Measurements from ENCODE around the gene FFAR1. TPM values are rescaled to one million over a fixed set of nuclear protein-coding genes. Genes with fewer than 3 reads are reported as not detected.

FFAR1 gene
- polyA plus RNA-seq, 1 donor (not counting 4 experiments of a cell fraction or from before 2014, with no cell fraction given): not detected

DNA sequence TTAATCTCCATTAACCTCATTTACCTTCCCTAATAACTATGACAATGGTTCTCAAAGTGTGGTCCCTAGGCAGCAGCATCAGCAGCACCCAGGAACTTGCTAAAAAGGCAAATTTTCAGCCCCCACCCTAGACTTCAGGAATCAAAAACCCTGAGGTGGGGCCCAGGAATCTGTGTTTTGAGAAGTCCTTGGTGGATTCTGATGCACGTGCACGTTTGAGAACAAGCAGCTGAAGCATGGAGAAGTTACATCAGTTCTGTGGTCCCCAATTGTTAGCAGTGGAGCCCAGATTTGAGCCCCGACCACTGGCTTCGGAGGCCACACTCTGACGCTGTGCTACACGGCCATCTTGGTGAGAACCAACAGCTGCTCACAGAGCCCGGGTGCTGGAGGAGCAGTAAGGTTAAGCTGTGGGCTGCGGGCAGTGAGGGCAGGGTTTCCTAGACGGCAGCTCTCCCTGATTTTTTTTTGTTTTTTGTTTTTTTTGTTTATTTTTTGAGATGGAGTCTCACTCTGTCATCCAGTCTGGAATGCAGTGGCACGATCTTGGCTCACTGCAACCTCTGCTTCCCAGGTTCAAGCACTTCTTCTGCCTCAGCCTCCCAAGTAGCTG lies 32.7 kb upstream of the FFAR1 start:
- dilution Hi-C loops (cut with MboI; ENCODE audit: extremely low pct_ligation_motif_present, low sequenced_read_pairs): no loop called here
- no peaks in the 10 kb centered on the region for H3K9me3 ChIP-seq (ENCODE audit: control insufficient read depth, low read depth, low read length)
- no peak overlapping the region for H3K9ac ChIP-seq (ENCODE audit: control insufficient read depth, extremely low read depth, insufficient read depth, low read length)
- H4K20me1 ChIP-seq (ENCODE audit: control insufficient read depth, extremely low read depth, insufficient read depth, low read length): no peaks in the 10 kb centered on the region
- peaks cover 19% of the 10 kb centered on the region for H3K4me1 ChIP-seq (ENCODE audit: control insufficient read depth, extremely low read depth, insufficient read depth, low read length)
- H3K4me3 ChIP-seq (ENCODE audit: control insufficient read depth in 2 of 3, extremely low read depth in 1 of 3, insufficient read depth in 2 of 3, low read depth in 1 of 3, low read length in 3 of 3): no peak overlapping the region
- H3K27ac ChIP-seq (ENCODE audit: control insufficient read depth, insufficient read depth, low read length): no peak overlapping the region
- DNase-seq (ENCODE audit: low read depth, low spot score) (no peak), FAIRE-seq (no peak)
- no peak overlapping the region for H3K4me2 ChIP-seq (ENCODE audit: control insufficient read depth, extremely low read depth, insufficient read depth, low read depth, low read length)
- H2AFZ ChIP-seq (ENCODE audit: control insufficient read depth, low read length): no peak overlapping the region
- no peaks in the 10 kb centered on the region for H3K36me3 ChIP-seq (ENCODE audit: control insufficient read depth in 2 of 2, extremely low read depth in 1 of 2, insufficient read depth in 2 of 2, low read length in 2 of 2)
- H3K79me2 ChIP-seq (ENCODE audit: control insufficient read depth, insufficient read depth, low read length): no peaks in the 10 kb centered on the region
- no peaks in the 10 kb centered on the region for H3K9me1 ChIP-seq (ENCODE audit: control insufficient read depth, extremely low read depth, insufficient read depth, low read length)
- TF ChIP-seq CTCF (optimal IDR thresholded peaks at IDR 0.05 in 1 of 3, IDR thresholded peaks at IDR 0.05 in 1 of 3, conservative IDR thresholded peaks at IDR 0.05 in 1 of 3; ENCODE audit: extremely low read depth in 1 of 3, insufficient read depth in 2 of 3, low read length in 3 of 3) (no peak), EZH2 (IDR thresholded peaks at IDR 0.05; ENCODE audit: low read length) (no peak)
- peaks cover 3% of the 10 kb centered on the region for H3K27me3 ChIP-seq (ENCODE audit: control insufficient read depth, extremely low read depth, insufficient read depth, low read length)

- Histone ChIP-seq H3K36me3 (ENCODE audit: control insufficient read depth in 2 of 2, extremely low read depth in 1 of 2, insufficient read depth in 2 of 2, low read length in 2 of 2) (no peaks in the 10 kb centered on the region), H3K4me1 (ENCODE audit: control insufficient read depth, extremely low read depth, insufficient read depth, low read length) (peaks cover 19% of the 10 kb centered on the region), H3K9me3 (ENCODE audit: control insufficient read depth, low read depth, low read length) (no peaks in the 10 kb centered on the region), H3K4me3 (ENCODE audit: control insufficient read depth in 2 of 3, extremely low read depth in 1 of 3, insufficient read depth in 2 of 3, low read depth in 1 of 3, low read length in 3 of 3) (no peak overlapping the region), H3K4me2 (ENCODE audit: control insufficient read depth, extremely low read depth, insufficient read depth, low read depth, low read length) (no peak overlapping the region), H3K27ac (ENCODE audit: control insufficient read depth, insufficient read depth, low read length) (no peak overlapping the region), H3K27me3 (ENCODE audit: control insufficient read depth, extremely low read depth, insufficient read depth, low read length) (no peaks in the 10 kb centered on the region), H4K20me1 (ENCODE audit: control insufficient read depth, extremely low read depth, insufficient read depth, low read length) (no peaks in the 10 kb centered on the region), H3K9me1 (ENCODE audit: control insufficient read depth, extremely low read depth, insufficient read depth, low read length) (no peaks in the 10 kb centered on the region), H3K9ac (ENCODE audit: control insufficient read depth, extremely low read depth, insufficient read depth, low read length) (no peak overlapping the region), H3K79me2 (ENCODE audit: control insufficient read depth, insufficient read depth, low read length) (no peaks in the 10 kb centered on the region), H2AFZ (ENCODE audit: control insufficient read depth, low read length) (no peak overlapping the region)
- DNase-seq (ENCODE audit: low read depth, low spot score) (no peak), FAIRE-seq (no peak)
- TF ChIP-seq EZH2 (IDR thresholded peaks at IDR 0.05; ENCODE audit: low read length) (no peak), CTCF (optimal IDR thresholded peaks at IDR 0.05 in 1 of 3, IDR thresholded peaks at IDR 0.05 in 1 of 3, conservative IDR thresholded peaks at IDR 0.05 in 1 of 3; ENCODE audit: extremely low read depth in 1 of 3, insufficient read depth in 2 of 3, low read length in 3 of 3) (no peak)
- dilution Hi-C loops (cut with MboI; ENCODE audit: extremely low pct_ligation_motif_present, low sequenced_read_pairs): no loop called here
These were observed 31.8 kb upstream of the FFAR1 start for GRCh38 chr19:35315883-35316282.

Data from keratinocyte (primary cell).